GM12872 (cell line): Measurements from ENCODE around the gene SLC6A6.

ENCODE experiments used
- TF ChIP-seq, protein P1 (sequence below): IDR thresholded peaks from 3 replicates; pipeline ENCODE4 v1.5.1; 2011; ENCODE audit warnings: low read depth, mild to moderate bottlenecking, low read length, moderate library complexity; ENCODE audit not compliant: insufficient read depth

Gene SLC6A6

DNA sequence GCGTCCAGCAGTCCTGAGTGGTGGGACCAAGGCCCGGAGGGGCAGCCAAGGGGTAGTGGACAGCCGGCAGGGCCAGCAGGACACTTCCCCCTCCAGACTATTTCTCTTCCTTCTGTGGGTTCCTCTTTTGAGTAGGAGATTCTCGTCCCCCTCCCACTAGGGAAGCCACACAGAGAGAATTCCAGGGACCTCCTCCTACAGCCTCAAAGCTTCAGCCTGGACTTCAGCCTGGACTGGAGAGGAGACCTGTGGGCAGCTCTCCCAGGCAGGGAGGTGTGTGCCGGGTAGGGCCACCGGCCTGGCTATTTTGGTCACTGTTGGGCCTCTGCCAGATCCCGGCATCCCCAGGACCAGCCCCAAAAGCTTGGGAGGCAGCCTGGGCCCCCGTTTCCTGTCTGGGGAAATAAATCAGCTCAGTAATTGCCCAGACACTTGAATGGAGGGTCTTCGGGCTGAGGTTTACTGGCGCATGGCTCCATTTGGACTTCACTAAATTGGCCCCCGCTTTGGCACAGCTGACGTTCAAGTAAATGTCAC, 1.3 kb downstream of the SLC6A6 start:
- TF ChIP-seq, protein P1, sequence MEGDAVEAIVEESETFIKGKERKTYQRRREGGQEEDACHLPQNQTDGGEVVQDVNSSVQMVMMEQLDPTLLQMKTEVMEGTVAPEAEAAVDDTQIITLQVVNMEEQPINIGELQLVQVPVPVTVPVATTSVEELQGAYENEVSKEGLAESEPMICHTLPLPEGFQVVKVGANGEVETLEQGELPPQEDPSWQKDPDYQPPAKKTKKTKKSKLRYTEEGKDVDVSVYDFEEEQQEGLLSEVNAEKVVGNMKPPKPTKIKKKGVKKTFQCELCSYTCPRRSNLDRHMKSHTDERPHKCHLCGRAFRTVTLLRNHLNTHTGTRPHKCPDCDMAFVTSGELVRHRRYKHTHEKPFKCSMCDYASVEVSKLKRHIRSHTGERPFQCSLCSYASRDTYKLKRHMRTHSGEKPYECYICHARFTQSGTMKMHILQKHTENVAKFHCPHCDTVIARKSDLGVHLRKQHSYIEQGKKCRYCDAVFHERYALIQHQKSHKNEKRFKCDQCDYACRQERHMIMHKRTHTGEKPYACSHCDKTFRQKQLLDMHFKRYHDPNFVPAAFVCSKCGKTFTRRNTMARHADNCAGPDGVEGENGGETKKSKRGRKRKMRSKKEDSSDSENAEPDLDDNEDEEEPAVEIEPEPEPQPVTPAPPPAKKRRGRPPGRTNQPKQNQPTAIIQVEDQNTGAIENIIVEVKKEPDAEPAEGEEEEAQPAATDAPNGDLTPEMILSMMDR: no peak

DNA sequence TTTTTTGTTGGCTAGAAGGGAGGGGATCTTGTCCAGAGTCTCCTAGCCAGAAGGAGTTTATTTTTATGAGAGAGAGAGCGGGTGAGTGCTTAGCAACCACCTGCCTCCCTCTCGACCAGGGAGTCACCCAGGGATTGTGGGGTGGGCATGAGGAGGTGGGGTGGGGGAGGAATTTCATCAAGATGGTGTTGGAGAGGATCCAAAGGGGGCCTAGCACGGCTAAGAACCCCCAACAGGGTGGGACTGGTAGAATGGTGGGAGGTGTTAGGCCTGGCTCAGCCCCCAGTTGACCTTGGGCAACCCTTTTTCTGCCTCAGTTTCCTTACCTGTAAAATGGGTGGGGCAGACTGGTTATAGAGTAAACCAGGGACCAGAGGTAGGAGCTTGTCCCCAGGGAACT, 1.8 kb downstream of the SLC6A6 start:
- TF ChIP-seq, protein P1: no peak

DNA sequence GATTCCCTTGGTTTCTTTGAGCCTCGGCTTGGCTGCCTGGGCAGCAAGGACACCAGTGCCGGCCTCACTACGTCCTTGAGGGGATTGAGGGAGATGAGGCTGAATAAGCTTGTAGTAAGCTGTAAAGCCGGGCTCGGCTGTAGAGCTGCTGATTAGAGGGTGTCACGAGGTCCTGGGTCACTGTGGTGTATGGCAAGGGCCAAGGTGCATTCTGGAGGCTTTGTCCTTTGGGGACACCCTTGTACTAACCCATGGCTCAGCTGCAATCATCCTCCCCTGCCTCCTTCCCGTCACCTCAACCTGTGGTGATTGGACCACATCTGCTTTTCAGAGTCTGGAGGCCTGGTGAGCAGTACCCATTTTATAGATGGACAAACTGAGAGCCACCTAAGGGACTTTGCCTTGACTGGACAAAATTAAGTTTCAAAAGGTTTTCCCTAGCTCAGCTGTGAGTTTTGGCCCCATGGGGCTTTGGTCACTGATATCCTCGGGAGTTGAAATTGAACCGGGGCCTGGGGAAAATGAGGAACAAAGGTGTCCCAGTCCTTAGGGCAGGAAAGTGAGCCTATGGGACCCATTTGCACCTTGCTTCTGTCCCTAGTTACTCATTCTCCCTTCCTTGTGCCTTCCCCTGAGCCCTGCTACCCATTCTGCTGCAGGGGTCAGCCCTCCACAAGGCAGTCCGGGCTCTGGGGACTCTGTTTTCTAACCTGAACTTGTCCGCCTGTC, 2.4 kb downstream of the SLC6A6 start:
- TF ChIP-seq, protein P1: no peak

DNA sequence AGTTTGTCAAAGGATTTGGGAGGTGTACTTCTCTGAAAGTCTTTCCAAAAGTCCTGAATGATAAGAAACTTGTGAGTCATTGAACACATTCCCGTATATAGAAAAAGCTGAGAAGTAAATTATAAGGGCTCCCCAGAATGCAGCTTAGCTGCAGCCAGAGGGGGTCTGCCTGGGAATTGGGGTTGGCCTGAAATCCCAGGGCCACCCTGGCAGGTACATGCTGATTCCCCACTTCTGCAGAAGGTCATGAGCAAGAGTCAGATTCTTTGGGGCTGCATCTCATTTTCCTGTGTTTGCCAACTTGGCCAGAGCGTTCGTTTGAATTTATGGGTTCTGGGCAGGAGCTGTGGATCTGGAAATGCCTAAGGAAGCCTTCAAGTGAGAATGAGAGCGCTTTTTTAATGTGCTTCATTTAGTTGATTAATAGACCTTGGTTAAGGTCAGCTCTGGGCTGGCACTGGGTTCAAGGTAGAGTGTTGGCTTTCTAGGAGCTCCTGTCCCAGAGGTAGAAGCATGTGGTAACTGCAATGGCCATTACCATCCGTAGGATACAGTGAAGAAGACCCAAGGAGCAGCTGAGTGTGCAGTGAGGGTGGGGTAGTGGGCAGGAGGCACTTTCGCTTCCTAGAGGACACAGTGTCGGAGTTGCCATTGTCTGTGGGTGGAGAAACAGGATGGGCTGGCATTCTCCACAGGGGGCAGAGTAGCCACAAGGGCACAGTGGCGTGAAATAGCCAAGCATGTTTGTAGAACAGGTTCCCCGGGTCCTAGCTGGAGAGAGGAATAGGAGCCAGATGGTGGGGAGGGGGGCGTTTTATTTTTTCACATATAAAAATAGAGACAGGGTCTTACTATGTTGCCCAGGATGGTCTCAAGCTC, 3.2 kb downstream of the SLC6A6 start:
- TF ChIP-seq, protein P1: no peak

DNA sequence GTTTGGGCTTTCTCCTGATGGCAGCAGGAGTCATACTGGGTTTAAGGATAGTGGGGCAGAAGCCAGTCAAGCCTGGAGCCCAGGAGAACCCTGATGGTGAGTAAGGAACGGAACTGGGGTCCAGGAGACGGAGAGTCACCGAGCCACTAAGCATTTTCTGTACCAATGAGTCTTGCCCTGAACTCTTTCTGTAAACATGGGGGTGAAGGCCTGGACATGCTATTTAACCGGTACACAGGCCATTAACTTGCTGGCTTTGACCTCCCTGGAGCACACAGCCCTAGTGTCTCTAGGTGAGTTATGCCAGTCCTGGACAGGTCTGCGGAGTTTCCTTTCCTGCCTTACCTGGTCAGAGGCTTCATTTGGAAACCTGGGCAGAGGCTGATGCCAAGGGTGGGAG, 3.9 kb downstream of the SLC6A6 start:
- TF ChIP-seq, protein P1: no peak

DNA sequence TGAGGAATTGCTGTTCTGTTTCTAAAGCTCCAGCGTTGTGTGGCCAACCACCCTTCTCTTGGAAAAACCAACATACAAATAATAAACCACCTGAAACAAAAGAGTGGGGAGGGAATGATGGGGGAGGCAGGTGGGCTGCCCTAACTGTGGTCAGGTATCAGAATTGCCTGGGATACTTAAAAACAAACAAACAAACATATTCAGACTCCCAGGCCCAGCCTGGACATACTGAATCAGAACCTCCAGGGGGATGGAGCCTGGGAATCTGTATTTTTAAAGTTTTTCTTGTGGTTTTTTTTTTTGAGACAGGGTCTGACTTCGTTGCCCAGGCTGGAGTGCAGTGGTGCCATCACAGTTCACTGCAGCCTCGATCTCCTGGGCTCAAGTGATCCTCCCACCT, 4.4 kb downstream of the SLC6A6 start:
- TF ChIP-seq, protein P1: no peak

DNA sequence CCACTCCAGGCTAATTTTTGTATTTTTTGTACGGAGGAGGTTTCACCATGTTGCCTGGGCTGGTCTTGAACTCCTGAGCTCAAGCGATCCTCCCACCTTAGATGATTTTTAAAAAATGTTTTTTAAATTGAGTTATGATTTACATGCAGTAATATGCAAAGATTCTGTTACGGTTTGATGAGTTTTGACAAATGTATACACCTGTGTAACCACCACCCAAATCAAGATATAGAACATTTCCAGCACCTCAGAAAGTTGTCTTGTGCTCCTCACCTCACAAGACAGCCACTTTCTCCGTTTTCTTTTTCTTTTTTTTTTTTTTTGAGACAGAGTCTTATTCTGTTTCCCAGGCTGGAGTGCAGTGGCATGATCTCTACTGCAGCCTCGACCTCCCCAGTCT, 4.8 kb downstream of the SLC6A6 start:
- TF ChIP-seq, protein P1: no peak
